Measurements from ENCODE around the gene SPATA20.

Gene SPATA20

DNA sequence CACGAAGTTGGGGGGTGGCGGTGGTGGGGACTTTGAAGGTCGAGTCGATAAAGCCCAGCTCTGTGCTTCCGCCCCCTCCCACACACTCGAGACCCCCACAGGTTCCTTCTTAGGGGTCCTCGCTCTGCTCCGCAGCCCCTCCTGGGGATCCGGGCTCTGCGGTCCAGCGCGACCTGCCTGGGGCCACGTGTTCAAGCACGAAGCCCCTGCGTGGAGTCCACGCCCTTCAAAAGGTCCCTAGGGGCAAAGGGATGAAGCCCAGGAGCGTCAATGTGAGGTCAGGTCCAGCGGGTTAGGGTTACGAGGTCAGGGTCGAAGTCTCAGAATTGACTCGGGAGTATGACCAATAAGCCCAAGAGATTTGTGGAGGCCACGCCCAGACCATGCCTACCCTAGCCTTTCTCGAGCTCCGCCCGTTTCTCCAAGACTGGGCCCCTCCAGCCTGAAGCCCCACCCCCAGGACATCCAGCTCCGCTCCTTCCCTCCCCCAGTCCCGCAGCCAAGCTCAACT, 12.8 kb downstream of the SPATA20 start:
- DNase-seq (ENCODE audit: low spot score): peak; percentile 41

GRCh38 chr17:50560185-50560824, 13.3 kb downstream of the SPATA20 start, which contains the start of gene CACNA1G:
Gene CACNA1G, plus strand, starts transcription at chr17:50560715. Its CDS starts 745 bp downstream, at chr17:50561460.
- DNase-seq (ENCODE audit: low spot score): peak; percentile 83

DNA sequence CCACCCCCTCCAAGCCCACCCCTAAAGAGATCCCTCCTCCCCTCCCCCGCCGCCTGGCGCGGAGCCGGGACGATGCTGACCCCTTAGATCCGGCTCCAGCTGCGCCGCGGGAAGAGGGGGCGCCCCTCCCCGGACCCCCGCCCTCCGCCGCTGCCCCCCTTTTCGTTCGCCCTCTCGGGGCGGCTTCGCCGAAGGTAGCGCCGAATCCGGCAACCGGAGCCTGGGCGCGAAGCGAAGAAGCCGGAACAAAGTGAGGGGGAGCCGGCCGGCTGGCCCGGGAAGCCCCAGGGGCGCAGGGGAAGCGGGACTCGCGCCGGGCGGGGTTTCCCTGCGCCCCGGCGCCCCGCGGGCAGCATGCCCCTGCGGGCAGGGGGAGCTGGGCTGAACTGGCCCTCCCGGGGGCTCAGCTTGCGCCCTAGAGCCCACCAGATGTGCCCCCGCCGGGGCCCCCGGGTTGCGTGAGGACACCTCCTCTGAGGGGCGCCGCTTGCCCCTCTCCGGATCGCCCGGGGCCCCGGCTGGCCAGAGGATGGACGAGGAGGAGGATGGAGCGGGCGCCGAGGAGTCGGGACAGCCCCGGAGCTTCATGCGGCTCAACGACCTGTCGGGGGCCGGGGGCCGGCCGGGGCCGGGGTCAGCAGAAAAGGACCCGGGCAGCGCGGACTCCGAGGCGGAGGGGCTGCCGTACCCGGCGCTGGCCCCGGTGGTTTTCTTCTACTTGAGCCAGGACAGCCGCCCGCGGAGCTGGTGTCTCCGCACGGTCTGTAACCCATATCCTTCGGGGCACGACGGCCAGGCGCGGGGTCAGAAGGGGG, 14.2 kb downstream of the SPATA20 start:
- DNase-seq (ENCODE audit: low spot score): no peak

DNA sequence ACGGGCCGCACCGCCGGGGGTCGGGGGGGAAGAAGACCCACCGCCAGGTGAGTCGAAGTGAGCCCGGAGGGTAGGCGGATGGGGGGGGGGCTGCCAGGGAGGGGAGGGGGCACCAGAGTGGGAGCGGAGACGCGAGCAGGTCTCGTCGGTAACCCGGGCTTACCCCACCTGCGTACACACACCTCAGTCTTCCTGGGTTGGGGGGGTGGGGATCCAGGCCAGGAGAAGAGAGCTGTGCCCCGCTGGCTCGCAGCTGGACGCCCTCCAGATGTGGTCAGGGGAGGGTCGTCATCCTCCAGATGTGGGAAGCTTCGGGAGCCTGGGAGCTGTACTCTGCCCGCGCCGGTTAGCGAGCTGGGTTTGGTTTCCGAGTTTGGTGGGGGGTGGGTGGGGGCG, 14.8 kb downstream of the SPATA20 start:
- DNase-seq (ENCODE audit: low spot score): no peak

- no peak for DNase-seq (ENCODE audit: low spot score)
Observed at GRCh38 chr17:50562242-50563091, 15.5 kb downstream of the SPATA20 start.

DNA sequence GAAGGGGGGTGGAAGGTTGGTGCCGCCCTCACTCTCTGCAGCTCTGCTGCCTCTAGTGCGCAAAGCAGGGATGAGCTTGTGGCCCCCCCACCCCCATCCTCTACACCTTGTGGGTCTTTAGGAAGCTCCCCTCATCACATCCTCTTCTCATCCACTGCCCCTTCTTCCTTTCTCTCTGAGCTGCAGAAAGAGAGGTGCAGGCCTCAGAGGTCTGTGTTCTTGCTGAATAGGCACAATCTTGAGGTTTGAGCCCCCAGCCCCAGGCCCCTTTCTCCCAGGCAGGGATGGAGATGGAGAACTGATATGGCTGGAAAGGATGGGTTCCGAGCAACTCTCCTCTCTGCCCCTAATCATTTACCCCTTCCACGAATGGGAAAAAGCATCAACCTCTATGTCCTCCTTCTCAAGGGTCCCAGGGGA, 16.1 kb downstream of the SPATA20 start:
- DNase-seq (ENCODE audit: low spot score): no peak

DNA sequence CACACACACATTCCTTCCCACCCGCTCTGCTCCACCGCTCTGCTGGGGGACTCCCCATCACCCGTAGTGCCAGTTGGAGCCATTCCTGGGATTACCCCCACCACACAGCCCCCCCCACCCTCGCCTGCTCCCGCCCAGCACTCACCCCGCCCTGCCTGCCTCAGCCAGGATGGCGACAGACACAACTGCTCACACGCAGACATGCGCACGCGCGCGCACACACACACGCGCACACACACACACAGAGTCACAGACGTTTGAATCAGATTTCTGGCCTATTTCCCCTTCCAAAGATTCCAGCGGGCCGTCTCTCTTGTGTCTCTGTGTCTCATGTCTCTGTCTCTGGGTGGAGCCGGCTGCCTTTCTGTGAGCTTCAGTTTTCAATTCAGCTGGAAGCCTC, 17.9 kb downstream of the SPATA20 start:
- no peak for DNase-seq (ENCODE audit: low spot score)

- DNase-seq (ENCODE audit: low spot score): no peak
Observed at GRCh38 chr17:50565402-50566350, 18.7 kb downstream of the SPATA20 start.

DNA sequence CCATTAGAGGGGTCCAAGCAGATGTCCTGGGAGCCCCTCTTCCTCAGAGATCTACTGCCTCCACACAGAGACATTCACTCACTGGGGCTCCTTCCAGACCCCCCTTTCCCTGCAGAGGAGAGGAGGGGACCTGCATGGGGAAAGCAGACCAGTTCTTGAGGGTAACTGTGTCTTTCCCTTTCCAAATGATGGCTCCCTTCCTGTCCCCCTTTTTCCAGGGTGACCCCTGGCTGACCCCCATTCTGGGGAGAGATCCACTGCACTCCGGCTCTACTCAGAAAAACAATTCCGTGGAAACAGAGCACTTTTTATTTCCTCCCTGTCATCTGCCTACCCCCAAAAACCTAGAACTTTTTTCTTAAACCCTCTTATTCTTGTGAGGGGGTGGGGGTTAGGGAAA, 19.9 kb downstream of the SPATA20 start:
- DNase-seq (ENCODE audit: low spot score): no peak

DNA sequence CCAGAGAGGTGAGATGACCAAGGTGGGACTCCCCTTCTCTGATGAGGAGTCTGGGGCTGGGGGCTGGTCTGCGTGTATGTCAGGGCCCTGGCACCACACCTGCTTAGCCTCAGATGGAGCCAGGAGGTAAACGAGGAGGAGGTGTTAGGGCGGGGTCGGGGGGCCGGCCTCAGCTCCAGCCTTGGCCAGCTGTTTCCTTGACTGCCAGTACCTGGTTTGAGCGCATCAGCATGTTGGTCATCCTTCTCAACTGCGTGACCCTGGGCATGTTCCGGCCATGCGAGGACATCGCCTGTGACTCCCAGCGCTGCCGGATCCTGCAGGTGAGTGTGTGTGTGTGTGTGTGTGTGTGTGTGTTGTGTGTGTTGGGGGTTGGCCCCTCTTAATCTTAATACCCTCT, 21.7 kb downstream of the SPATA20 start:
- DNase-seq (ENCODE audit: low spot score): no peak

GRCh38 chr17:50569592-50569991, 22.6 kb downstream of the SPATA20 start:
- DNase-seq (ENCODE audit: low spot score): no peak

- no peak for DNase-seq (ENCODE audit: low spot score)
Observed at GRCh38 chr17:50570032-50570431, 23.1 kb downstream of the SPATA20 start.

DNA sequence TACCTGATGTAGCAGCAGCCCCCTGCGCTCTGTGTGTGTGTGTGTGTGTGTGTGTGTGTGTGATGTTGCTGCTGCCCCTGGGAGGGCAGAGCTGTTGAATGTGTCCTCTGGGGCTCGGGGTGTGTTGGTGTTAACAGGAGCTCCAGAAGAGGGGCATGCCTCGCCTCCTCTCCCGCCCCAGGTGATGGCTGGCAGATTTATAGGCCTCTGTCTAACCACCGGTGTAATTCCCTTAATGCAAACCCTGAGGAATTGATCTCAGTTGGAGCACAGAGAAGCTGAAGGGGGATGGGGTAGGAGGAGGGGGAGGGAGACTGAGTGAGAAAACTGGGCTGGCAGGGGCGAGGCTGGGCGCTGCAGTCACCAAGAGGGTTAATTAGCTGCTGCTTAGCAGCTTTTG, 23.6 kb downstream of the SPATA20 start:
- DNase-seq (ENCODE audit: low spot score): no peak

GRCh38 chr17:50571681-50572080, 24.7 kb downstream of the SPATA20 start:
- DNase-seq (ENCODE audit: low spot score): no peak

GRCh38 chr17:50572541-50572940, 25.6 kb downstream of the SPATA20 start:
- no peak for DNase-seq (ENCODE audit: low spot score)

GRCh38 chr17:50573866-50574611, 27.1 kb downstream of the SPATA20 start:
- no peak for DNase-seq (ENCODE audit: low spot score)

DNA sequence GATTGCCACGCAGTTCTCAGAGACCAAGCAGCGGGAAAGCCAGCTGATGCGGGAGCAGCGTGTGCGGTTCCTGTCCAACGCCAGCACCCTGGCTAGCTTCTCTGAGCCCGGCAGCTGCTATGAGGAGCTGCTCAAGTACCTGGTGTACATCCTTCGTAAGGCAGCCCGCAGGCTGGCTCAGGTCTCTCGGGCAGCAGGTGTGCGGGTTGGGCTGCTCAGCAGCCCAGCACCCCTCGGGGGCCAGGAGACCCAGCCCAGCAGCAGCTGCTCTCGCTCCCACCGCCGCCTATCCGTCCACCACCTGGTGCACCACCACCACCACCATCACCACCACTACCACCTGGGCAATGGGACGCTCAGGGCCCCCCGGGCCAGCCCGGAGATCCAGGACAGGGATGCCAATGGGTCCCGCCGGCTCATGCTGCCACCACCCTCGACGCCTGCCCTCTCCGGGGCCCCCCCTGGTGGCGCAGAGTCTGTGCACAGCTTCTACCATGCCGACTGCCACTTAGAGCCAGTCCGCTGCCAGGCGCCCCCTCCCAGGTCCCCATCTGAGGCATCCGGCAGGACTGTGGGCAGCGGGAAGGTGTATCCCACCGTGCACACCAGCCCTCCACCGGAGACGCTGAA, 28.7 kb downstream of the SPATA20 start:
- DNase-seq (ENCODE audit: low spot score): no peak

GRCh38 chr17:50576864-50577263, 29.9 kb downstream of the SPATA20 start:
- DNase-seq (ENCODE audit: low spot score): no peak

DNA sequence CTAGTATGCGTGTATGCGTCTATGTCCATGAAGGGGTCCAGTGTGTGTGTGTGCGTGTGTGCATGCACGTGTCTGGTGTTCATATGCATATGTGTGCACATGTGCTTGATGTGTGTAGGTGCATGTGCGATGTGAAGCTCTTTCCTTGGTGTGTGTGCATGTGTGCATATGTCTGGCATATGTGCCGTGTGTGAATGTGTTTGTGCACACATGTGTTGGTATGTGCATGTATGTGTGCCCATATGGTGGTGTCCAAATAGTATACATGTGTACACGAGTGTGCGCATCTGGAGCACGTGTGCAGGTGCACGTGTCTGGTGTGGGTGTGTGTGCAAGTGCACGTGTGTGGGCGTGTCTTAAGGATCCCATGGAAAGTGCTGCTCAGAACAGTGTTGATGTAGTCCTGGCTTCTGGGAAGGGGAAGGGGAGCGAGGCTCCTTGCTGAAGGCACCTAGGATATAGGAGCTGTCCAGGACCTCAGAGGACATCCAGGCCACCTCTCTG, 30.5 kb downstream of the SPATA20 start:
- DNase-seq (ENCODE audit: low spot score): no peak

GRCh38 chr17:50578173-50578572, 31.2 kb downstream of the SPATA20 start:
- DNase-seq (ENCODE audit: low spot score): no peak

Data from LoVo (cell line).